GM19468 (cell line): Measurements from ENCODE around the gene MAPK10.

Source experiments
- ATAC-seq: cut with Tn5 transposase; IDR thresholded peaks from one replicate; pipeline ENCODE4 v1.9.1; 2021; ENCODE audit warnings: mild to moderate bottlenecking, moderate library complexity, moderate number of reproducible peaks; ENCODE audit not compliant: unreplicated experiment; ENCODE audit errors: extremely low read depth

The MAPK10 gene

GRCh38 chr4:86283371-86283770, 76.5 kb downstream of the MAPK10 start:
- ATAC-seq = no peak

GRCh38 chr4:86280246-86280645, 79.6 kb downstream of the MAPK10 start:
- ATAC-seq = no peak

GRCh38 chr4:86279293-86279960, 80.4 kb downstream of the MAPK10 start:
- ATAC-seq = no peak

- no peak for ATAC-seq
Observed at GRCh38 chr4:86278126-86278525, 81.7 kb downstream of the MAPK10 start.

GRCh38 chr4:86274642-86275041, 85.2 kb downstream of the MAPK10 start:
- no peak for ATAC-seq

- ATAC-seq = no peak
Observed at GRCh38 chr4:86272669-86273068, 87.2 kb downstream of the MAPK10 start.

- no peak for ATAC-seq
Observed at GRCh38 chr4:86271057-86271456, 88.8 kb downstream of the MAPK10 start.

GRCh38 chr4:86269354-86269753, 90.5 kb downstream of the MAPK10 start:
- ATAC-seq = no peak

- no peak for ATAC-seq
Observed at GRCh38 chr4:86264241-86264640, 95.6 kb downstream of the MAPK10 start.

GRCh38 chr4:86261636-86262035, 98.2 kb downstream of the MAPK10 start:
- no peak for ATAC-seq

- no peak for ATAC-seq
Observed at GRCh38 chr4:86256086-86256485, 103.8 kb downstream of the MAPK10 start.

- ATAC-seq = no peak
Observed at GRCh38 chr4:86250619-86251018, 109.2 kb downstream of the MAPK10 start.

GRCh38 chr4:86250006-86250405, 109.8 kb downstream of the MAPK10 start:
- no peak for ATAC-seq

- no peak for ATAC-seq
Observed at GRCh38 chr4:86249074-86249473, 110.8 kb downstream of the MAPK10 start.

- no peak for ATAC-seq
Observed at GRCh38 chr4:86247906-86248305, 111.9 kb downstream of the MAPK10 start.

- ATAC-seq = no peak
Observed at GRCh38 chr4:86247320-86247719, 112.5 kb downstream of the MAPK10 start.

GRCh38 chr4:86243750-86244149, 116.1 kb downstream of the MAPK10 start:
- ATAC-seq = no peak

- no peak for ATAC-seq
Observed at GRCh38 chr4:86242677-86243076, 117.2 kb downstream of the MAPK10 start.

GRCh38 chr4:86235549-86235948, 124.3 kb downstream of the MAPK10 start:
- no peak for ATAC-seq

- no peak for ATAC-seq
Observed at GRCh38 chr4:86233681-86234080, 126.2 kb downstream of the MAPK10 start.

- ATAC-seq = no peak
Observed at GRCh38 chr4:86233090-86233489, 126.8 kb downstream of the MAPK10 start.

- ATAC-seq = peak; percentile 16
Observed at GRCh38 chr4:86223472-86223871, 136.4 kb downstream of the MAPK10 start.
